Osteoblast (primary cell): Measurements from ENCODE around the gene SBK2. TPM values are rescaled to one million over a fixed set of nuclear protein-coding genes. Genes with fewer than 3 reads are reported as not detected.

Experiments
- DNase-seq: peaks from one replicate; pipeline ENCODE4 v3.0.0; 2011; ENCODE audit warnings: low spot score, mixed read lengths; ENCODE audit not compliant: insufficient read length; ENCODE audit errors: missing footprints
- H2AFZ ChIP-seq: 2 replicates; pipeline ENCODE4 v1.6.0; 2011; ENCODE audit warnings: mild to moderate bottlenecking, low read length
- H3K27ac ChIP-seq: 2 replicates; pipeline ENCODE4 v1.5.1; 2011; ENCODE audit warnings: mild to moderate bottlenecking, low read depth, low read length, moderate library complexity
- H3K27me3 ChIP-seq: 2 replicates; pipeline ENCODE4 v1.6.0; 2012; ENCODE audit warnings: mild to moderate bottlenecking, control low read depth, inconsistent platforms, low read length, moderate library complexity; ENCODE audit not compliant: insufficient read depth
- H3K36me3 ChIP-seq: 2 replicates; pipeline ENCODE4 v1.5.1; 2011; ENCODE audit warnings: mild to moderate bottlenecking, low read length, control low read depth, moderate library complexity; ENCODE audit not compliant: insufficient read depth
- H3K4me1 ChIP-seq: 2 replicates; pipeline ENCODE4 v1.5.1; 2011; ENCODE audit warnings: mild to moderate bottlenecking, low read length, control low read depth, moderate library complexity; ENCODE audit not compliant: insufficient read depth
- H3K4me2 ChIP-seq: 2 replicates; pipeline ENCODE4 v1.6.0; 2011; ENCODE audit warnings: mild to moderate bottlenecking, low read length; ENCODE audit not compliant: insufficient read depth
- H3K4me3 ChIP-seq: fragments of 200-600 bp; sonication (generic); 3 replicates; pipeline ENCODE4 v1.5.1; 2012; ENCODE audit warnings: mild to moderate bottlenecking, low read length, inconsistent platforms; ENCODE audit not compliant: insufficient read depth
- H3K79me2 ChIP-seq: 2 replicates; pipeline ENCODE4 v1.6.0; 2012; ENCODE audit warnings: mild to moderate bottlenecking, low read length, control low read depth, inconsistent platforms; ENCODE audit not compliant: insufficient read depth
- H3K9me3 ChIP-seq: 2 replicates; pipeline ENCODE4 v1.5.1; 2011; ENCODE audit warnings: low read depth, low read length, control low read depth
- H4K20me1 ChIP-seq: 2 replicates; pipeline ENCODE4 v1.6.0; 2012; ENCODE audit warnings: mild to moderate bottlenecking, low read length, control low read depth; ENCODE audit not compliant: insufficient read depth
- CTCF ChIP-seq: IDR thresholded peaks from 2 replicates; pipeline ENCODE4 v1.5.1; 2011; ENCODE audit warnings: mild to moderate bottlenecking, low read depth, low read length, moderate library complexity; ENCODE audit errors: extremely low read depth
- total RNA-seq: library from RNA; depleted of rRNA; stranded (reverse); fragments of >200 nt; gene quantifications from 2 replicates; pipeline ENCODE4 v1.2.3, GENCODE V29; 2012

SBK2 gene
- total RNA-seq, 1 donor: not detected

DNA sequence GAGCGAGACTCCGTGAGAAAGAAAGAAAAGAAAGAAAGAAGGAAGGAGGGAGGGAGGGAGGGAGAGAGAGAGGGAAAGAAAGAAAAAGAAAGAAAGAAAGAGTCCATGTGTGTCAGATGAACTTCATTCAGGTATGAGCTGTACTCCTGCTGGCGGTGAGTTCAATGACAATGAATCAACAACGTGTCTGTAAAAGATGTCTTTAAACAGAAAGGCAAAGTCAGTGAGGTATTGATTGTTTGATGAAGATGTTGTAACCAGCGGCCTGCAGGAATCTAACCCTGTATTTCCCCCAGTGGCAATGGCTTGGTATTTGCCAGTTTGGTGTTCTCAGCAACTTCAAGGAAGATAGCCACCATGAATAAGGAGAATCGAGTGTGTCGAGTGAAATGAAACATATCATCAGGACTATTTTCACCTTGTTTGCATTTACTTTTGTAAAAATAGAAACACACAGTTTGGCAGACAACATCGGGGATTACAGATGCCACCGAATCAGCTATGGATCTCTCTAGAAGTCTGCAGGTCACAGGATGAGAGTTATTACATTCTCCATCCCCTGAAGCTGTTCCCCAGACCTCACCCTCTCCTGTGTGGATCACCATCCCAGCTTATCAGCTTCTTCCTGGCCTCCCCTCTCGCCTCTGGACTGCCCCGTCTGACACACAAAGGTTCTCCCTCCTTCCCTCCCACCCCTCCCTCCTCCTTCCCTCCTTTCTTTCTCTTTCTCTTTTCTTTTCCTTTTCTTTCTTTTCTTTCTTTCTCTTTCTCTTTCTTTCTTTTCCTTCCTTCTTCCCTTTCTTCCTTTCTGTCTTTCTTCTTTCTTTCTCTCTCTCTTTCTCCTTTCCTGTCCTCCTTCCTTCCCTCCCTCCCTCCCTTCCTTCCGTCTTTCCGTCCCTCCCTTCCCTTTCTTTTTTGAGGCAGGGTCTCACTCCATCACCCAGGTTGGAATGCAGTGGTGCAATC, 16.6 kb upstream of the SBK2 start:
- Histone ChIP-seq H3K4me1 (peaks cover 32% of the 10 kb centered on the region), H3K79me2 (no peaks in the 10 kb centered on the region), H3K36me3 (no peaks in the 10 kb centered on the region), H3K9me3 (no peaks in the 10 kb centered on the region), H4K20me1 (no peaks in the 10 kb centered on the region), H3K27me3 (no peaks in the 10 kb centered on the region), H2AFZ (peak overlapping the region; percentile 67), H3K4me3 (no peak overlapping the region), H3K4me2 (peak overlapping the region; percentile 38), H3K27ac (peak overlapping the region; percentile 80)
- DNase-seq: peak; percentile 39
- no peak for TF ChIP-seq CTCF

DNA sequence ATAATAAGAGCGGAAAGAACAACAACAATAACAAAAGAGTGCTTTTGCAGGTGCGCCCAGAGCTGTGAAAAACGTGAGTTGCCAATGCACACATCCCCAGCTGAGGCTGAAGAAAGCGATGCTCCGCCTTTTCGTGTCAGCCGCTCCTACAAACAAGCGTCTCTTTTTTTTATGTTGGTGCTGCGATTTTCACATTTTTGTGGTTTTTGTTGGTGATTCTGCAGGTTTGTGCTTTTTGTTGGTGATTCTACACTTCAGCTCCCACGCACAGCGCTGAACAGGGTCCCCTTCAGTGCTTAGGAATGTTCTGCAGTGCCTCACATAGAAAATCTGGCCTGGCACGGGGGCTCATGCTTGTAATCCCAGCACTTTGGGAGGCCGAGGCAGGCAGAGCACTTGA, 15.7 kb upstream of the SBK2 start:
- peak; percentile 93 for DNase-seq
- no peak for TF ChIP-seq CTCF
- H2AFZ ChIP-seq: no peak overlapping the region

GRCh38 chr19:55552206-55552605, 15.3 kb upstream of the SBK2 start:
- no peak overlapping the region for H3K4me3 ChIP-seq
- H3K4me1 ChIP-seq: peaks cover 39% of the 10 kb centered on the region
- no peaks in the 10 kb centered on the region for H3K9me3 ChIP-seq
- H4K20me1 ChIP-seq: no peaks in the 10 kb centered on the region
- no peak overlapping the region for H2AFZ ChIP-seq
- no peak for TF ChIP-seq CTCF
- peak; percentile 2 for DNase-seq
- H3K27me3 ChIP-seq: no peaks in the 10 kb centered on the region
- peak overlapping the region; percentile 38 for H3K4me2 ChIP-seq
- H3K27ac ChIP-seq: peak overlapping the region; percentile 80
- H3K36me3 ChIP-seq: no peaks in the 10 kb centered on the region
- no peaks in the 10 kb centered on the region for H3K79me2 ChIP-seq

More for the DNA sequence above, 15.7 kb upstream of the SBK2 start:
- H3K4me3 ChIP-seq: peak overlapping the region; percentile 11
- H3K9me3 ChIP-seq: no peaks in the 10 kb centered on the region
- H3K36me3 ChIP-seq: no peaks in the 10 kb centered on the region
- H3K27ac ChIP-seq: peak overlapping the region; percentile 80
- peaks cover 35% of the 10 kb centered on the region for H3K4me1 ChIP-seq
- H4K20me1 ChIP-seq: no peaks in the 10 kb centered on the region
- no peaks in the 10 kb centered on the region for H3K27me3 ChIP-seq
- no peaks in the 10 kb centered on the region for H3K79me2 ChIP-seq
- H3K4me2 ChIP-seq: peak overlapping the region; percentile 38

GRCh38 chr19:55550321-55550650, 13.4 kb upstream of the SBK2 start:
- Histone ChIP-seq H4K20me1 (no peaks in the 10 kb centered on the region), H3K79me2 (no peaks in the 10 kb centered on the region), H3K27me3 (no peaks in the 10 kb centered on the region), H3K4me2 (peak overlapping the region; percentile 73), H3K27ac (peak overlapping the region; percentile 87), H3K36me3 (no peaks in the 10 kb centered on the region), H3K9me3 (no peaks in the 10 kb centered on the region), H3K4me3 (peak overlapping the region; percentile 40), H2AFZ (peak overlapping the region; percentile 74), H3K4me1 (peaks cover 43% of the 10 kb centered on the region)
- no peak for TF ChIP-seq CTCF
- peak; percentile 2 for DNase-seq
